Ovary (tissue), 9 donors: ENCODE measurements around the gene CRIP1. TPM values are rescaled to one million over a fixed set of nuclear protein-coding genes. Genes with fewer than 3 reads are reported as not detected.

Experiments
- DNase-seq, 5 donors: peaks; one replicate each; pipeline ENCODE4 v3.0.0-alpha.2; 2019 to 2020
- H3K27ac ChIP-seq, 2 donors: fragments of 200-600 bp; one replicate each; pipeline versions ENCODE4 v1.5.1 to v1.8.0; 2019 to 2022
- H3K27me3 ChIP-seq: fragments of 200-600 bp; one replicate; pipeline ENCODE4 v1.8.0; 2022
- H3K36me3 ChIP-seq: fragments of 200-600 bp; sonication (generic); one replicate; pipeline ENCODE4 v1.5.1; 2019
- H3K4me1 ChIP-seq: one replicate; pipeline ENCODE4 v1.8.1; 2013; ENCODE audit warnings: mild to moderate bottlenecking, moderate library complexity; ENCODE audit not compliant: insufficient read depth
- H3K4me3 ChIP-seq: fragments of 200-600 bp; sonication (generic); one replicate; pipeline ENCODE4 v1.5.1; 2017
- H3K9me3 ChIP-seq, 2 donors: fragments of 200-600 bp in 1 of 2; sonication (generic) in 1 of 2; one replicate each; pipeline versions ENCODE4 v1.5.1 to v1.8.1; 2013 to 2019; ENCODE audit warnings: mild to moderate bottlenecking in 1 of 2, moderate library complexity in 1 of 2
- EP300 ChIP-seq: sonication (generic); formaldehyde crosslinking; IDR thresholded peaks from one replicate; pipeline ENCODE4 v1.6.1; 2017; ENCODE audit warnings: antibody characterized with exemption
- POLR2A ChIP-seq: fragments of 450-650 bp; IDR thresholded peaks from one replicate; pipeline ENCODE4 v1.6.1; 2017; ENCODE audit warnings: antibody characterized with exemption, mild to moderate bottlenecking, moderate library complexity
- WGBS, 3 donors: extraction: QIAGEN DNeasy Blood & Tissue Kit in 1 of 3; methylation state at CpG; one replicate each; pipeline versions ENCODE4 v1.1.5 to v1.1.7; 2013 to 2017; 5-methylcytosine and 5-hydroxymethylcytosine counted together
- intact Hi-C, 4 donors: fragments of 100-400 bp; cut with DNase I; formaldehyde crosslinking; loops; one replicate each; pipeline versions ENCODE4 v1.11.0 to v1.15.1; 2022 to 2023
- polyA plus RNA-seq, 2 donors: library from polyadenylated mRNA; stranded (reverse); fragments of 200-250 nt in 1 of 2; fragments of 350-450 nt in 1 of 2; fragmentation: Illumina TruSeq in 1 of 2; extraction: RNeasy Lipid Tissue Mini Kit (QIAGEN cat#74804) in 1 of 2; gene quantifications; one replicate each; pipeline ENCODE4 v1.2.3, GENCODE V29; 2013 to 2014
- total RNA-seq, 7 donors: library from RNA; depleted of rRNA in 2 of 7; stranded (reverse); fragments of >200 nt in 2 of 7; fragmentation: NEBNext Ultra II Directional in 3 of 7; extraction: Animal tissue kit (Norgen Biotek cat#: 25700) in 3 of 7; gene quantifications; one replicate each; pipeline versions ENCODE4 v1.1.0 to v1.2.4, GENCODE V29; 2016 to 2023
- TF ChIP-seq, protein P1 (sequence below), 3 donors: fragments of 450-650 bp in 2 of 3; fragments of 200-600 bp in 1 of 3; IDR thresholded peaks; one replicate each; pipeline versions ENCODE4 v1.5.1 to v1.8.0; 2016 to 2022; ENCODE audit warnings: antibody characterized with exemption in 3 of 3, mild to moderate bottlenecking in 1 of 3
- donor health status: DM: no; HTN: no; CAD: no; lungs with moderate emphysema.
- donor health status: DM: no; HTN: no; CAD: no.
- donor health status: Bipolar disorder and iron deficiency.
- donor health status: DM: yes; HTN: yes; CAD: no.
- donor health status: DM: no; HTN: no; CAD: no.
- donor health status: DM: yes; HTN: yes; CAD: no.

Gene CRIP1
- total and polyA plus RNA-seq, 9 donors: 3.2 to 116 (median 26.4) TPM

DNA sequence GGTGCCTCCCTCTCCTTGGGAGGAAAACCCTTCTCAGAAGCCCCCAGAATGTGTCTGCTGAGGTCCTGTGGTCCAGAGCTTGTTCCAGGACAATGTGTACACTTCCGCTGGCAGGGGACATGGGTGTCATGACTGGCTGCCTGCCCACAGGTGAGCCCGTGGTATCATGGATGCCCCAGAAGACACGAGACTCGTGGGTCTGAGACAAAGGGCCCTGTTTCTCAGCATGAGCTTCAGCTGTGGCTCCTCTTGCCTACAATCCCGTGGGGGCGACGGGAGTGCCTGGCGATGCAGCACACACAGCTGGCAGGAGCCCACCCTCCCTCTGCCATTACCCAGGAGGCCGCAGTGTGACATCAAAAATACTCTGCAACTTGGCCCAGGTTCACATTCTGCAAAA lies 46.7 kb downstream of the CRIP1 start:
- no peaks in the 10 kb centered on the region for H3K27me3 ChIP-seq
- H3K4me1 ChIP-seq: peaks cover 8% of the 10 kb centered on the region
- no peak for DNase-seq
- H3K36me3 ChIP-seq: no peaks in the 10 kb centered on the region
- no peak for TF ChIP-seq EP300
- TF ChIP-seq POLR2A: no peak
- TF ChIP-seq, protein P1, sequence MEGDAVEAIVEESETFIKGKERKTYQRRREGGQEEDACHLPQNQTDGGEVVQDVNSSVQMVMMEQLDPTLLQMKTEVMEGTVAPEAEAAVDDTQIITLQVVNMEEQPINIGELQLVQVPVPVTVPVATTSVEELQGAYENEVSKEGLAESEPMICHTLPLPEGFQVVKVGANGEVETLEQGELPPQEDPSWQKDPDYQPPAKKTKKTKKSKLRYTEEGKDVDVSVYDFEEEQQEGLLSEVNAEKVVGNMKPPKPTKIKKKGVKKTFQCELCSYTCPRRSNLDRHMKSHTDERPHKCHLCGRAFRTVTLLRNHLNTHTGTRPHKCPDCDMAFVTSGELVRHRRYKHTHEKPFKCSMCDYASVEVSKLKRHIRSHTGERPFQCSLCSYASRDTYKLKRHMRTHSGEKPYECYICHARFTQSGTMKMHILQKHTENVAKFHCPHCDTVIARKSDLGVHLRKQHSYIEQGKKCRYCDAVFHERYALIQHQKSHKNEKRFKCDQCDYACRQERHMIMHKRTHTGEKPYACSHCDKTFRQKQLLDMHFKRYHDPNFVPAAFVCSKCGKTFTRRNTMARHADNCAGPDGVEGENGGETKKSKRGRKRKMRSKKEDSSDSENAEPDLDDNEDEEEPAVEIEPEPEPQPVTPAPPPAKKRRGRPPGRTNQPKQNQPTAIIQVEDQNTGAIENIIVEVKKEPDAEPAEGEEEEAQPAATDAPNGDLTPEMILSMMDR (IDR thresholded peaks at IDR 0.05): no peak
- no peak overlapping the region for H3K4me3 ChIP-seq
- H3K9me3 ChIP-seq: no peaks in the 10 kb centered on the region
- no peak overlapping the region for H3K27ac ChIP-seq
- intact Hi-C loops: no loop called here
- WGBS, 3 donors: 70 to 84% (median 82%) methylated on average over 9 of the region's 9 CpGs

DNA sequence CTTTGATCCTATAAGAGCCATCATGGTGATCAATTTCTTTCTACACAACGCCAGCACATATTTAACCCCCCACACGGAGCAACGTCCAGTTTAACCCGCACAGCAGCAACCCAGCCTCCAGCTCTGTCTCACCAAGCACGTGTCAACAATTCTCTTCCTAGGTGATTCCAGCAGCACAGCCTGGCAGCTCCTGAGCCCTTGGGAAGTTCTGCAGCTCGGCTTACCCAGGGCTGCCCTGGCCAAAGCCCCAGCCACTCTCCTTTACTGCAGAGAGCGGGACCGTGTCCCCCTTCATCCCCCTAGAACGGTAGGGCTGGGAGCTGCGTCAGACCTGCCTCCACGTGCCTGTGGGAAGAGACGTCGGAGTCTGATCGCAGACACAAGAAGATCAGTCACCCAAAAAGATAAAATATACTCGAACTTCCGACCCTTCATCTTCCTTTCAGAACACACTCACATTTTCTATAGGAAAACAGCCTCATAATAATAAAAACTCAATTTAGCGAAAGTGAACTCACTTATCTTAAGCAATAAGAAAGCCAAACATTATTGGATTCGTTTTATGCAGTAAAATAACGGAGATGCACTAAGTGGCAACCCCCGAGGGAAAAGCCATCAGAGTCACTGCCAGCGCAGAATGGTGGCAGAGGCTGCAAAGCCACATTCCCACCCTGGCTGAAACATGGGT lies 47.3 kb downstream of the CRIP1 start:
- intact Hi-C loops: no loop called here
- H3K27ac ChIP-seq: no peak overlapping the region
- WGBS, 3 donors: 62 to 73% (median 64%) methylated on average over 21 of the region's 21 CpGs
- H3K9me3 ChIP-seq: no peaks in the 10 kb centered on the region
- no peak for DNase-seq
- no peaks in the 10 kb centered on the region for H3K36me3 ChIP-seq
- H3K4me1 ChIP-seq: peaks cover 4% of the 10 kb centered on the region
- no peak overlapping the region for H3K4me3 ChIP-seq
- TF ChIP-seq, protein P1 (IDR thresholded peaks at IDR 0.05): no peak
- TF ChIP-seq POLR2A: no peak
- H3K27me3 ChIP-seq: no peaks in the 10 kb centered on the region

DNA sequence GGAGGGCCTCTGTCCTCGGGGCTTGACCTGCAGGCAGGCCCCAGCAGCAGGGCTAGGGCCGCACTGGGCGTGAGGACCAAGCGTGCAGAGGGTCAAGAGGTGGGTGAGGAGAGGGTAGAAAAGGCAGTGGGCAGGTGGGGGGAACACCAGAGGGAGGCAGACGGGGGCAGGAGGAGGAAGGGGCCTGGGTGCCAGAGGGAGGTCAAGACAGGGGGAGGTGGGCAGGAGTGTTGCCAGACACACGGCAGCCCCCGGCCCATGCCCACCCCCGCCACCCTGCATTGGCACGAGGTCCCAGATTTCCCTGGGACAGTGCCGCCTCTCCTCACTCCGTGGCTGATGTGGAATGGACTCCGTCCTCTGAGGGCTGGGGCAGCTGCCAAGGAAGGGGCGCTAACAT lies 47.9 kb downstream of the CRIP1 start:
- no peak overlapping the region for H3K27ac ChIP-seq
- TF ChIP-seq POLR2A: no peak
- no peak for TF ChIP-seq EP300
- TF ChIP-seq, protein P1 (IDR thresholded peaks at IDR 0.05): no peak
- no peak overlapping the region for H3K4me3 ChIP-seq
- H3K9me3 ChIP-seq: no peaks in the 10 kb centered on the region
- WGBS, 3 donors: 44 to 61% (median 47%) methylated on average over 13 of the region's 13 CpGs
- H3K27me3 ChIP-seq: no peaks in the 10 kb centered on the region
- no peaks in the 10 kb centered on the region for H3K36me3 ChIP-seq
- intact Hi-C loops: no loop called here
- no peaks in the 10 kb centered on the region for H3K4me1 ChIP-seq
- no peak for DNase-seq

DNA sequence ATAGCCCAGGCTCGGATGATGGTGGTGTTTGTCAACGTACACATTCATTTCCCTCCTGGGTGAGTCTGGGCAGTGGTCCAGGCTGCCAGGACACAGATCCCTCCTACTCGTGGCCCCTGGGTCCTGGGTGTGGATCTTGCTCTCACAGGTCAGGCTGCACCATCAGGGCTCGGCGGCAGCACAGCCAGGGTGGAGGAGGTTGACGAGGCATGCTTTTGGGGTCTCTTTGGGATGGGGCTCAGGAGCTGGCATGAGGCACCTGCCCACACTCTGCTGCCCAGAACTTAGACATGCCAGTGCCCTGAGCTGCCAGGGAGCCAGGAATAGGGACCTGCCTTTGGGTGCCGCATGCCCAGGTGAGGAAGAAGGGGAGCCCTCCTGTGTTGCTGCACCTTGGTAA lies 49.4 kb downstream of the CRIP1 start:
- H3K4me3 ChIP-seq: no peak overlapping the region
- intact Hi-C loops: no loop called here
- WGBS, 3 donors: 71 to 87% (median 77%) methylated on average over 7 of the region's 7 CpGs

More for the DNA sequence above, 49.4 kb downstream of the CRIP1 start:
- H3K27me3 ChIP-seq: no peaks in the 10 kb centered on the region
- no peaks in the 10 kb centered on the region for H3K4me1 ChIP-seq
- DNase-seq: no peak
- H3K27ac ChIP-seq: no peak overlapping the region
- no peaks in the 10 kb centered on the region for H3K9me3 ChIP-seq
- H3K36me3 ChIP-seq: no peaks in the 10 kb centered on the region
- TF ChIP-seq, protein P1 (IDR thresholded peaks at IDR 0.05): no peak
- no peak for TF ChIP-seq POLR2A
- TF ChIP-seq EP300: no peak
